HG02981 (cell line): Measurements from ENCODE around the gene GALP.
"Not testable (repeated sequence)": the region's sequence is repeated elsewhere in the genome, so short reads cannot be mapped to it uniquely, and the experiment has no call there.

Source experiments
- ATAC-seq: cut with Tn5 transposase; IDR thresholded peaks from one replicate; pipeline ENCODE4 v1.9.1; 2021; ENCODE audit warnings: mild to moderate bottlenecking, moderate library complexity; ENCODE audit not compliant: unreplicated experiment

GALP gene

DNA sequence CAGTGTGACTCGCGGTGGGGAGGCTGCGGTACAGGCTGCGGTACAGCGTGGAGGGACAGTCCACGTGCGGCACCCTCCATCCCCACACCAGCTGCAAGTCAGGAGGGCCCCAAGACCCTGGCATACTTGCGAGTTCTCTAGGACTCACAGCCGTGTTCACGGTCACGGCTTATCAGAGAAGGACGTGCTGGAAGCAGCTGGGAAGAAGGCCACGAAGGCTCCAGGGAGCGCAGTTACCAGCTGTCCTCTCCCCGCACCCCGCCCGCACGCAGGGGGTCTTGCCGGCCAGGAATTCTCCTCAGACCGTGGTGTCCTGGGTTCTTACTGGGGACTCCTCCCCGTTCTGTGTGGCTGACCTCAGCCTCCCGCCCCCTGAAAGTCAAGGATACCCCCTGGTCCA is 28.5 kb upstream of the GALP start:
- ATAC-seq, result no peak

DNA sequence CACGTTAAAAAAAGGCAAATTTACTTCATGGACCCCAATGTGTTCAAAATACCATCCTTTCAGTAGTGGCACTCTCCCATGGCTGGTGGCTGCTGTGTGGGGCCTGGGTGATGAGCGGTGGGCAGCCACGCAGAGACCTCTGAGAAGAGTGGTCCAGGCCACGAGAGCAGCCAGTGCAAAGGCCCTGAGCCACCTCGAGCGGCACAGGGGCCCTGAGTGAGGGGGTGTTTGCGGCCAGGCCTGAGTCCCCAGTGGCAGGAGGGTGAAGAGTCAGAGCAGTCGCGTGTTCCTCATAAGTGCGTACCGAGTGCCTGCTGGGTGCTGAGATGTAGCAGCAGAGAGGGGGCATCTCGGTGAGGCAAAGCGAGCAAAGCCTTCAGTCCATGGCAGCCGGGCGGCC is 27.7 kb upstream of the GALP start:
- no peak for ATAC-seq

DNA sequence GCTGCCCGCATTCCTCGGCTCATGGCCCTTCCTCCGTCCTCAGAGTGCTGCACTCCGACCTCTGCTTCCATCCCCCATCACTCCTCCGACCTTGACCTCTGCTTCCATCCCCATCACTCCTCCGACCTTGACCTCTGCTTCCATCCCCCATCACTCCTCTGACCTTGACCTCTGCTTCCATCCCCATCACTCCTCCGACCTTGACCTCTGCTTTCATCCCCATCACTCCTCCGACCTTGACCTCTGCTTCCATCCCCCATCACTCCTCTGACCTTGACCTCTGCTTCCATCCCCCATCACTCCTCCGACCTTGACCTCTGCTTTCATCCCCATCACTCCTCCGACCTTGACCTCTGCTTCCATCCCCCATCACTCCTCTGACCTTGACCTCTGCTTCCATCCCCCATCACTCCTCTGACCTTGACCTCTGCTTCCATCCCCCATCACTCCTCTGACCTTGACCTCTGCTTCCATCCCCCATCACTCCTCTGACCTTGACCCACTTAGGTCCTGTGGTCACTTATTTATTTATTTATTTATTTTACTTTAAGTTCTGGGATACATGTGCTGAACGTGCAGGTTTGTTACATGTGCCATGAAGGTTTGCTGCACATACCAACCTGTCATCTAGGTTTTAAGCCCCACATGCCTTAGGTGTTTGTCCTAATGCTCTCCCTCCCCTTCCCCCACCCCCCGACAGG is 26.7 kb upstream of the GALP start:
- not testable (repeated sequence) for ATAC-seq

DNA sequence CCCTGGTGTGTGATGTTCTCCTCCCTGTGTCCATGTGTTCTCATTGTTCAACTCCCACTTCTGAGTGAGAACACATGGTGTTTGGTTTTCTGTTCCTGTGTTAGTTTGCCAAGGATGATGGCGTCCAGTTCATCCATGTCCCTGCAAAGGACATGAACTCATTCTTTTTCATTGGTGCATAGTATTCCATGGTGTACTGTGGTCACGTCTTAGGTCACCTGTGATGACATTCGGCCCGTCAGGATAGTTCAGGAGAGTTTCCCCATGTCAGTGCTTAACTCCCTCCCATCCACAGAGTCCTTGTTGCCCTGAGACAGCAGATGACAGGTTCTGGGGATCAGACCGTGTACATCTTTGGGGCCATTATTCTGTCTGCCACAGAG is 26.2 kb upstream of the GALP start:
- no peak for ATAC-seq

DNA sequence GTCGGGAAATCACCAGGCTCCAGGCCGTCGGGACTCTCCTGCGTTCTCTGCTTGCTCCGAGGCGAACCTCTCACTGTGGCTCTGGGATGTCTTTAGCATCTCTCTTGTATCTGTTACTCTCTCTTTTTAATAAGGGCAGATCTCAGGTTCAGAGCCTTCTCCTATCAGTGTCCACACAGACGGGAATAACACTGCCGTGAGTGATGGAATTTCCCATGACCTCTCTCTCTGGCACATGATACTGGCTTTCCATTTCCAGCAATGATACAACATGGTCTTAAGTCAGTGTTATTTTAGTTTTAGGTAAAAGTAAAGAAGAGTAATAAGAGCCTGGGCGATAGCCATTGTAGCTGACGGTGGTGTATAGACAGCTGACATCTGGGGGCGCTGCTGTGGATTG is 25.4 kb upstream of the GALP start:
- no peak for ATAC-seq

DNA sequence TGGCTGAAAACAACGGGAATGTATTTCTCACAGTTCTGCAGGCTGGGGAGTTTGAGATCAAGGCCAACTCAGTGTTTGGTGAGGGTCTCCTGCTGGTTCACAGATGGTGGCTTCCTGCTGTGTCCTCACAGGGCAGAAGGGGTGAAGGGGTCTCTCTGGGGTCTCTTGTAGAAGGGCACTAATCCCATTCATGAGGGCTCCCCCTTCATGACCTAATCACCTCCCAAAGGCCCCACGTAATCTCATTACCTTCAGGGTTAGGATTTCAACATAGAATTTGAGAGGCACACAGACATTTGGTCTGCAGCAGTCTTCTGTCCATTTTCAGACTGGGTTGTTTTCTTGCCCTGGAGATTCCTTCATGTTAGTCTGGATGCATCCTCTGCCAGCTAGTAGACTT is 23.2 kb upstream of the GALP start:
- ATAC-seq, result no peak

DNA sequence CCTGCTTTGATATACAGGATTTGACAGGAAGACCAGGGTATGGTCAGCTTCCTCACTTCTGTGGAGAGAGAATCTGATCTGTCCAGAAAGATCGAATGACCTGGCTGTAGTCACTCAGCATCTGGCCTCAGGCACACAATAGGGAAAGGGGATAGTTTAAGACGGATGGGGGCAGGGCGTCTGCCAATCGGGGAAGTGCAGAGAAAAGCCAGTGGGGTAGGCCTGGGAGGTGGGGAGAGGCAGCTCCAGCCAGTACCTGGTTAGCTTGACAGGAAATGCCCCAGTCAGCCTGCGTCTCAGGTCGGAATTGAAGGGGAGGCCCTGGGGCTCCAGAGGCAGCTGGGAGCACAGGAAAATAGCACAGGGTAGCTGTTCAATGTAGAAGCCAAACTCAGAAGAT is 22.3 kb upstream of the GALP start:
- ATAC-seq, result no peak

DNA sequence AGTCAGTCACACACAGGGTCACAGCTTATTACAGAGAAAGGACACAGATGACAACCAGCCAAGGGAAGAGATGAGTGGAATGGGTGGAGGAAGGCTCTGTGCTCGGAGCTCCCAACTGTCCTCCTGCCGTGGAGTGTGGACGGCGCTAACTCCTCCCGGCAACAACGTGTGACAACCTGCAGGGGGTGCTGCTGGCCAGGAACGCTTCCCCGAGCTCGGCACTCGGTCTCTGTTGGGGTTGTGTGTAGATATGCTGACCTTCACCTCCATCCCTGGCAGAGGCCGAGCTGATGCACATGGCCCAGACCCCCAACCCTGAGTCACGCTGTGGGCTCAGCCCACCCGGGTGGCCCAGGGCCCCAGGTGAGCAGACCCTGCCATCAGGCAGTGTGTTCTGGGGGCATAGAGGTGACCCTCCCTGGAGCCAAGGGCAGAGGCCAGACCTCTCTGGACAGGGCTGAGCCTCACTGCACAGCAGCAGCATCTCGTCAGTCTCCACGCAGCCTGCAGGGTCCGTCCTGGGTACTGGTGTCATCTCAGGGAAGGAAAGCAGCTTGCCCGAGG is 20.6 kb upstream of the GALP start:
- no peak for ATAC-seq

DNA sequence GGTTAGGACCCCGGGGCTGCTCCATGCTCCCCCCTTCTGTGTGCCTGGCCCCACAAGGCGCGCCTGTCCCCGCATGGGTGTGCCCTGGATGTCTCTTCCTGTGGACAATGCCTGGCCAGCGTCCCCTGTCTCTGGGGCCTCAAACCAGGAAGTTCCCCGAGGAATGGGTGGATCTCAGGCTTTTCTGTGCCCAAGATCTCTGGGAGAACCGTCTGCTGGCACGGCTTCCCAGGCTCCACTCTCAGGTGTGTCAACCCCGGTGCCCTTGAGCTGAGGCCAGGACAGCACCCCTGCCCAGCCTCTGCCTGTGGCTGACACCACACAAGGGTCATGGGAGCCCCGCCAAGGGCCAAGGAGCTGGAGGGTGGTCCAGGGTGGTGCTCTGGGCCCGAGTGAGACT is 19.0 kb upstream of the GALP start:
- ATAC-seq, result no peak

DNA sequence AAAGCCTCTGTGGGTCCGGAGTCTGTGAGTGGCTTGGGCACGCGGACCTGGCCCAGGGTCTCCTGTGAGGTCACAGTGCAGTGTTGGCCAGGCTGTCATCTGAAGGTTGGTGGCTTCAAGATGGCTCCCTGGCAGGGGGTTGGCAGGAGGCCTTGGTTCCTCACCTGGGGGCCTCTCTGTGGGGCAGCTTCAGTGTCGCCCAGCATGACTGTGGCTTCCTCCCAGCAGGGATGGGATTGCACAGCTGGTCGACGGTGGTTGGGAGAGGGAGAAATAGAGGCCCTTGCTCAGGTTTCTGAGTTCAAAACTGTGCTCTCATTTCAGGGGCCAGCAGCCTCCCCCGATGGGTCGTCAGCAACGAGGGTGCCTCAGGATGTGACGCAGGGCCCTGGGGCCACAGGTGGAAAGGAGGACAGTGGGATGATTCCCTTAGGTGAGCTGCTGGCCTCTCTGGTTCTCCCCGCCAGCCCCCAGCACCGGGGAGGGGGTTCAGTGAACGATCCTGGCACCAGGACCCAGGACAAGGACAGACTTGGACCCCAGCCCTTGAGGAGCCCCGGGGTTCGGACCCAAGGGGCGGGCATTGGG is 17.5 kb upstream of the GALP start:
- no peak for ATAC-seq

DNA sequence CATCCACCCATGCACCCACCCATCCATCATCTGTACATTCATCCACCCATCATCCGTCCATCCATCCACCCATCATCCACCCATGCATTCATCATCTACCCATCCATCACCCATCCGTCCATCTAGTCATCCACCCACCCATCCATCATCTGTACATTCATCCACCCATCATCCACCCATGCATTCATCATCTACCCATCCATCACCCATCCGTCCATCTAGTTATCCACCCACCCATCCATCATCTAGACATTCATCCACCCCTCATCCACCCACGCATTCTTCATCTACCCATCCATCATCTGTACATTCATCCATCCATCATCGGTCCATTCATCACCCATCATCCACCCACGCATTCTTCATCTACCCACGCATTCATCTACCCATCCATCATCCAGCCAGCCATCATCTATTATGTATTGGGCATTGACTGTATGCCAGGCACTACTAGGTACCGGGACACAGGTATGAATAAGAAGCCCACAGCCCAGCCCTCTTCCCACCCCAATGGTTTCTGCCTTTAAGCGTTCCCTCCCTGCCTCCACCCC is 16.7 kb upstream of the GALP start:
- no peak for ATAC-seq

DNA sequence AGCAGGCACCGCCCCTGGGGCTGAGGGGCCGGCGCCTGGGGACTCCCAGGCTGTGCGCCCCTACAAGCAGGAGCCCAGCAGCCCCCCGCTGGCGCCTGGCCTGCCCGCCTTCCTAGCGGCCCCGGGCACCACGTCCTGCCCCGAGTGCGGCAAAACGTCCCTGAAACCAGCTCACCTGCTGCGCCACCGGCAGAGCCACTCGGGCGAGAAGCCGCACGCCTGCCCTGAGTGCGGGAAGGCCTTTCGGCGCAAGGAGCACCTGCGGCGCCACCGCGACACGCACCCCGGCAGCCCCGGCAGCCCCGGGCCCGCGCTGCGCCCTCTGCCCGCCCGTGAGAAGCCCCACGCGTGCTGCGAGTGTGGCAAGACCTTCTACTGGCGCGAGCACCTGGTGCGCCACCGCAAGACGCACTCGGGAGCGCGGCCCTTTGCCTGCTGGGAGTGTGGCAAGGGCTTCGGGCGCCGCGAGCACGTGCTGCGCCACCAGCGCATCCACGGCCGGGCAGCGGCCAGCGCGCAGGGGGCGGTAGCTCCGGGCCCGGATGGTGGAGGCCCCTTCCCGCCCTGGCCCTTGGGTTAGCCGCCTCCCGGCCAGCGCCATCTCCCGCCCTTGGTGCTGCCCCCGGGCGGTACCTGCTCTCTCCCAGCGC is 16.1 kb upstream of the GALP start:
- no peak for ATAC-seq

DNA sequence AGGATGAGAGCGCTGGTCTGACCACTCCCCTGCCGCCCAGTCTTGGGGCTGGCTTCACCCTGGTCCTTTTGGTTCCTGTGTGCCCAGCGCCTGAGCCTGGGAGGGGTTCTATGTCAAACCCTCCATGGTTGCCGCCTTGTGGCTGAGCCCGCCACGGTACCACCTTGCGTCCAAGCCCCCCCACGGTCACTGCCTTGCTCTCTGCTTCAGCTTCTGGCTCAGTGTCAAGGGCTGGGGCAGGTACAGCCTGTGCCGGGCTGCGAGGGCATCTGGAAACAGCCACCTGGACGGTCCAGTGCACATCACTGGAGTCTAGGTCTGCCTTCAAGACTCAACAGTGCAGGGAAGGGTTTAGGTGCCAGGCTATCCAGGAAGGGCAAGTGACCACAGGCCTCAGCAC is 14.3 kb upstream of the GALP start:
- no peak for ATAC-seq

DNA sequence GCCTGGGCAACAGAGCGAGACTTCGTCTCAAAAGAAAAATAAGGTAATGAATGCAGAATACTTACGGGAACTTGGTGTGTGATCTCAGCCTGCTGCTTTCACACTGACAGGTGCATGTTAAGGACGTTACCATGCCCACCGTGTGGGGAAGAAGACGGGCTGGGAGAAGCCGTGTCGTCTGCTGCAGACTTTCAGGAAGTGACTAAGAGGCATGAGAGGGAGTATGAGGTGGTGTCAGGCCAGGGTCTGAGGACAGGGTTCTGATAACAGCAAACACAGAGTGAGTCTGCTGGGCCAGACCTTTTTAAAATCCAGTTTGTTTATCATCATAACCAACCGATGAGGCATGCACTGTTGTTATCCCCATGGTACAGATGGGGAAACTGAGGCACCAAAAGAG is 13.6 kb upstream of the GALP start:
- no peak for ATAC-seq

DNA sequence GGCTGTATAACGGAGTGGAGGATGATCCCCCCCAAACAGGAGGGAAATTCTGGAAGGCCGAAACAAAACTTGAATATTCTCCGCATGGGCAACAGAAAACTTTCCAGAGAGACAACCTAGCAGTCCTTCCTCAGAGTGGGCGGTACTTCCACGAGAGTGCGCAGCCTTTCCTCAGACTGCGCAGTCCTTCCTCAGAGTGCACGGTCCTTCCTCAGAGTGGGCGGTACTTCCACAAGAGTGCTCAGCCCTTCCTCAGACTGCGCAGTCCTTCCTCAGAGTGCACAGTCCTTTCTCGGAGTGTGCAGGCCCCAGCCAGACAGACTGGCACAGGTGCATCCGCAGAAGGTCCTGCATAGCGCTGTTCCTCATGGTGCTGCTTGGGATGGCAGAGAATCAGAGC is 12.7 kb upstream of the GALP start:
- no peak for ATAC-seq

DNA sequence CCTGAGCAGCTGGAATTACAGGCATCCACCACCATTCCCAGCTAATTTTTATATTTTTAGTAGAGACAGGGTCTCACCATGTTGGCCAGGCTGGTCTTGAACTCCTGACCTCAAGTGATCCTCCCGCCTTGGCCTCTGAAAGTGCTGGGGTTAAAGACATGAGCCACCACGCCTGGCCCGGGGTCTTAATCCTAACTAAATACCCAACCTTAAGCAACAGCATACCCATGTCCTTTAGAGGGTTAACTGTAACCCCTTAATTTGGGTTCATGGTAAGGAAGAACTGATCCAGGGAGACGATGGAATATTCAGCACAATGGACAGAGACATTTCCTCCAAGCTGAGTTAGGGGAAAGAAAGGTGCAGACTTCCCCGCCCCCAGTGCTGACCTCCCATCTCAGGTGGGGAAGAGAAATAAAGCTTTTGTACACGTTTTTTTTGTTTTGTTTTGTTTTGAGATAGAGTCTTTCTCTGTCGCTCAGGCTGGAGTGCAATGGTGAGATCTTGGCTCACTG is 8.7 kb upstream of the GALP start:
- ATAC-seq, result no peak

DNA sequence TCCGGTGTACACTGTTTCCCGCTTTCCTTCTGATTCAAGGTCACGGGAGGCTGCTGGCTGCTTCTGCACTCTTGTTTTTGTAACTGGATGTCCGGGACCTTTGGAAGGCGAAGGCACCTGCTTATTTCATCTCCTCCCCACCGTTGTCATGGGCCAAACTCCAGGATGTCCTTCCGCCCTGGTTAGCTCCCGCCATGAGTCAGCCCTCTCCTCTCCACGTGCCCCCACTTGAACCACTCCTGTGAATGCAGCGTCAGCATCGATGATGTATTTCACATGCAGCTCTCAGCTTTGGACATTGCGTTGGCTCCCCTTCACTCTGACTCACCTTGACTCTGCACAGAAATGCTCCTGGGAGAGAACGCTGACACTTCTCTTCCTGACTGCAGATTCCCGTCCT is 5.5 kb upstream of the GALP start:
- no peak for ATAC-seq

DNA sequence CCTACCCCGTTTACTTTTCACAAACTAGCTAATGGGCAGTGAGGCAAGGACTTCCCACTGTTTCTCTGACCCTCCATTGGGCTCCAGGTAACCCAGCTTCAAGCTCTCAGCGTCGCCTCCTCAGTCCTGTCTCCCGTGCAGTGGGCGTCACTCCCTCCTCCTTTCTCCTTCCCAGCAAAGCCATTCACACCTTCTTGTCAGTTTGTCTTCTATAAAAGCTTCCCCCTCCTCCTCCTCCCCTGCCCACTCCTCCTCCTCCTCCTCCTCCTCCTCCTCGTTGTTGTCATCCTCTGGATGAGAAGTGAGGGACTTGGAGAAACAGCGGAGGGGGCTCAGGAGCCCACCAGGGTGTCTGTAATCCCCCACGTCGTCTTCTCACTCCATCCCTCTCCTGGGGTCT is 1.7 kb upstream of the GALP start:
- ATAC-seq, result no peak

DNA sequence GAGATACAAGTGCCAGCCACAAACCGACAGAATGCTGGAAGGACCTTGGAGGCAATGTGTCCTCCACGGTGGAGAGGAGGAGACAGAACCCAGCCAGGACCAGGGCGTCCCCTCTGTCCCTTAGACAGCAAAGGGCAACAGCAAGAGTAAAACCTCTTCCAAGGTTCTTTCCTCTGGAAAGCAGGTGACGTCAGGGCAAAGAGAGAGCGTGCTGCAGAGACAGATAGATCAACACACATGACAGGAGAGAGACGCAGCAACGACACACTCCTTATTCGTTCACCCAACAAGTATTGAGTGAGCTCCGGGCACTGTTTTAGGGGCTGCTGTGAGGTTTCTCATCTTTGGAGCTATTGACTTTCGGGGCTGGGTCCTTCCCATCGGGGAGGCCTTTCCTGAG is 1.3 kb upstream of the GALP start:
- ATAC-seq, result no peak

DNA sequence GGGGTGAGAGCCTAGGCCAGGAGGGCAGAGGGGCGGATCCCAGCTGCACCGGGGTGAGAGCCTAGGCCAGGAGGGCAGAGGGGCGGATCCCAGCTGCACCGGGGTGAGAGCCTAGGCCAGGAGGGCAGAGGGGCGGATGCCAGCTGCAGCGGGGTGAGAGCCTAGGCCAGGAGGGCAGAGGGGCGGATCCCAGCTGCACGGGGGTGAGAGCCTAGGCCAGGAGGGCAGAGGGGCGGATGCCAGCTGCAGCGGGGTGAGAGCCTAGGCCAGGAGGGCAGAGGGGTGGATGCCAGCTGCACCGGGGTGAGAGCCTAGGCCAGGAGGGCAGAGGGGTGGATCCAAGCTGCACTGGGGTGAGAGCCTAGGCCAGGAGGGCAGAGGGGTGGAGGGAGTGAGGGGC is 502 bp downstream of the GALP start:
- ATAC-seq, result not testable (repeated sequence)

DNA sequence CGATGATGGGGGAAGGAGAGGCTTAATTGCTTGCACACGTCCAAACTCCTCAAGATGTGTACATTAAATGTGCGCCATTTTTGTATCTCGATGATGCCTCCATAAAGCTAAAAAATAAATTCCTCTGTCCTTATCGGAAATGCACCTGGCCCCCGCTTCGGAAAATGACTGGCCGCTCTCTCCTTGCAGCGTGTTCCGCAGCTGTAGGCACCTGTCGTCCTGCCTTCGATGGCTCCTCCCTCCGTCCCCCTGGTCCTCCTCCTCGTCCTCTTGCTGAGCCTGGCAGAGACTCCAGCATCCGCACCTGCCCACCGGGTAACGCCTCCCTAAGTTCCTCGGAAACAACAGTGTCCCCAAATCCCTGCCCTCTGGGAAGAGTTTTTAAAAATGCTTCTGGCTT is 1.1 kb downstream of the GALP start:
- no peak for ATAC-seq
